T-helper 17 cell (primary cell): Measurements from ENCODE around the gene LEMD2. TPM values are rescaled to one million over a fixed set of nuclear protein-coding genes. Genes with fewer than 3 reads are reported as not detected.
"Not testable (repeated sequence)": the region's sequence is repeated elsewhere in the genome, so short reads cannot be mapped to it uniquely, and the experiment has no call there.

ENCODE experiments used
- ATAC-seq: fragments of 150-1000 bp; cut with Tn5 transposase; 2 replicates; pipeline ENCODE4 v1.10.0; 2021; ENCODE audit warnings: mild to moderate bottlenecking, moderate library complexity
- DNase-seq, 3 donors: peaks; one replicate each; pipeline versions ENCODE4 v3.0.0 to v3.0.0-alpha.2; 2020 to 2021
- H3K9me3 ChIP-seq: one replicate; pipeline ENCODE4 v1.7.0; 2013; ENCODE audit warnings: low read length, mild to moderate bottlenecking; ENCODE audit not compliant: control insufficient read depth, poor library complexity, severe bottlenecking
- H3K27ac Mint-ChIP-seq: one replicate; pipeline ENCODE4 v1.8.0; 2022; ENCODE audit warnings: mild to moderate bottlenecking, moderate library complexity, mixed read lengths
- H3K27me3 Mint-ChIP-seq: one replicate; pipeline ENCODE4 v1.8.0; 2022; ENCODE audit warnings: mixed read lengths
- H3K36me3 Mint-ChIP-seq: one replicate; pipeline ENCODE4 v1.8.0; 2022; ENCODE audit warnings: low read depth, mixed read lengths
- H3K4me1 Mint-ChIP-seq: one replicate; pipeline ENCODE4 v1.8.0; 2022; ENCODE audit warnings: mild to moderate bottlenecking, mixed read lengths
- H3K4me3 Mint-ChIP-seq: one replicate; pipeline ENCODE4 v1.8.0; 2022; ENCODE audit warnings: mild to moderate bottlenecking, moderate library complexity, mixed read lengths
- total RNA-seq, 4 donors: library from RNA in 2 of 4; stranded (reverse) in 2 of 4; gene quantifications; one replicate each; pipeline ENCODE4 v1.2.3 and lab custom pipeline; 2022 to 2026

LEMD2 gene
- 100 to 1,000 TPM; 101 to 120 TPM for total RNA-seq
- 69.7 to 123 reads per million in 2 donors for total RNA-seq (lab: John Stamatoyannopoulos, UW)

DNA sequence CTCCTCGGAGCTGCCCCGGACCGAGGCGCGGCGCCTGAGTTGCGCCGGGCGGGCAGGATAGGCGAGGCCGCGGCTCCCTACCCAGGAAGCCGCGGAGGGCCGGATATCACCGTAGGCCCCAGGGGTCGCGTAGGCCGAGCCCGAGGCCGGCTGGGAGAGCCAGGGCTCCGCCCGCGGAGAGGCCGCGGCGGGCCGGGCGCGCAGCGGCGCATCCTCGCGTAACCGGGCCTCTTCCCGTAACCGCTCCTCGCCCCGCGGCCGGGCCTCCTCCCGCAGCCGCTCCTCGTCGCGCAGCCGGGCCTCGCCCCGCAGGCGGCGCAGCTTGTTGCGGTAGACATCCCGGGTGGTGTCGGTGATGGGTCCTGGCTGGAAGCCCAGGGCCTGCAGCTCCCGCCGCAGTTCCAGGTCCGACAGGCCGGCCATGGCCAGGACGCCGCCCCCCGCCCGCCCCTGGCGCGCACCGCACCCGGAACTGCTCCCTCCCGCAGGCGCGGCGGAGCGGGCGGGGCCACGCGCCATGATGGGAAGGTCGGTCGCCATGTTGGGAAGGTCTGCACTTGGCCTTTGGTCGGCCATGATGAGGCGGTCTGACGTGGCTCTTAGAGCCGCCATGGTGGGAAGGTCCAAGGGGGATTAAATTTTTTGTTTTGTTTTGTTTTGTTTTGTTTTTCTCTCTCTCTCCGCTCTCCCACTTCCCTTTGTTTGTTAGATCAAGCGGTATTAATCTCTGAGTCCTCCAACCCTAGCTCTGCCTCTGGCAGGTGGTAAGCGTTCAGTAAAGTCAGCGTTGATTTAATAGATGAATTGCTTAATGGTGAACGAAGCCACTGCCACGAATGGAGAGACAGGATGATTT lies at the start of gene LEMD2:
TSS of gene LEMD2 (minus strand) at position 437 of the 856 bp plus-strand sequence. CDS start at position 423, 14 bp downstream.
- DNase-seq (peak; percentile 83 to 92 (median 85)), ATAC-seq (peak; percentile 94)
- H3K27me3 Mint-ChIP-seq = peaks cover 7% of the 10 kb centered on the region
- H3K9me3 ChIP-seq = no peaks in the 10 kb centered on the region
- H3K4me3 Mint-ChIP-seq = peak within 1 kb of the TSS; percentile 99
- peaks cover 38% of the 10 kb centered on the region for H3K4me1 Mint-ChIP-seq
- H3K27ac Mint-ChIP-seq = peak within 1 kb of the TSS; percentile 98
- peaks cover 3% of the 10 kb centered on the region for H3K36me3 Mint-ChIP-seq

DNA sequence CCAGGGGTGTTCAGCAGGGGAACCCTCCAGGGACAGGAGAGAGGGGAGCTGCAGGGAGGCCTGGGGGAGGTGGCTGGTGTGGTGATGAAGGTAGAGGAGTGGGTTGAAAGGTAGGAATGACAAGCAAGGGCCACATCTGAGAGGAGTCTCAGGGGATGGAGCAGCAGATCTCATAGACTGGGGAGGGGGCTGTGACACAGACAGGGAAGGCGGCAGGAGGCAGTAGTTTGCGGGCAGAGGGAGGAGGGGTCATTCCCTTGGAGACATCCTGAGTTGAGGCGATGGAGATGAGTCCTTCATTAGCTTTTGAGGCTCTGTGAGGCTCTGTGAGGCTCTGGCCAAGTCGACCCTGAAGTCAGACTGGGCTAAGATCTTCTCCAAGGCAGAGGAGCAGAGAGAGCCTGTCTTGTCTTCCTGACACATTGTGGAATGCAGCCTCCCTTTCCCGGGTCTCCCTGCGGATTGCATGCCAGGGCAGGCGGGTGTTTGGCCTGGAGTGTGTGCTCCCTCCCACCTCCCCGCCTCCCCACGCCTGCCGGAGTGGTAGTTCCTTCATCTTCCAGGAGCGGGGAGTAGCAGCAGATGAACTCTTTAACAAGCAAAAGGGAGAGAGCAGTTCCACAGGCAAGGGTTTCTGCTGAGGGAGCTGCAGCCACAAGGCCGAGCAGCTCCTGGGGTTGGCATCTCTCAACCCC lies 49.2 kb upstream of the LEMD2 start:
- H3K4me3 Mint-ChIP-seq = no peak overlapping the region
- H3K27me3 Mint-ChIP-seq = peaks cover 11% of the 10 kb centered on the region
- peaks cover 2% of the 10 kb centered on the region for H3K36me3 Mint-ChIP-seq
- ATAC-seq = no peak
- DNase-seq = no peak
- H3K27ac Mint-ChIP-seq = no peak overlapping the region
- H3K4me1 Mint-ChIP-seq = peaks cover 10% of the 10 kb centered on the region
- H3K9me3 ChIP-seq = no peaks in the 10 kb centered on the region

DNA sequence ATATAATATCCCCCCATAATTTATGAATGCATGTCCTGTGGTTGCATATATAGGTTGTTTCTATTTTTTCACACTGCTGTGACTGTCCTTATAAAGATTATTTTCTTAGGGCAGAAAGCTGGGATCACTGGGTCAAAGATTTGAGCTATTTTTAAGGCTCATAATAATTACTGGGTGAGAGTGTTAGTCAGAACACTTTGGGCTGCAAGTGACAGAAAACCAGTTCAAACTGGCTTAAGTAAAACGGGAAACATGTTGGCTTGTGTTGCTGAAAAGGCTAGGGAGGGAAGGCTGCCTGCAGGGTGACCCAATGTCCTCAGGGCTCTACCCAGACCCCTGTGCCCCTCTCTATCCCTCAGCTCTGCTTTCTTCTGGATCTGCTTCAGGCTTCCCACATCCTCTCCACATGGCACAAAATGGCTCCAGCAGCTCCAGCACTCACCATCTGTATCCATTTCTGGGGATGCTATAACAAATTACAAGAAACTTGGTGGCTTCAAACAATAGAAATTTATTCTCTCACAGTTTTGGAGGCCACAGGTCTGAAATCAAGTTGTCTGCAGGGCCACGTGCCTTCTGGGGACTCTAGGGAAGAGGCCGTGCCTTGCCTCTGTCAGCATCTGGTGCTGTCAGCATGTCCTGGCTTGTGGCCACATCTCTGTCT lies 48.0 kb upstream of the LEMD2 start:
- peaks cover 2% of the 10 kb centered on the region for H3K36me3 Mint-ChIP-seq
- peaks cover 11% of the 10 kb centered on the region for H3K27me3 Mint-ChIP-seq
- H3K9me3 ChIP-seq = no peaks in the 10 kb centered on the region
- no peak overlapping the region for H3K27ac Mint-ChIP-seq
- peaks cover 10% of the 10 kb centered on the region for H3K4me1 Mint-ChIP-seq
- DNase-seq = no peak
- no peak for ATAC-seq
- no peak overlapping the region for H3K4me3 Mint-ChIP-seq

DNA sequence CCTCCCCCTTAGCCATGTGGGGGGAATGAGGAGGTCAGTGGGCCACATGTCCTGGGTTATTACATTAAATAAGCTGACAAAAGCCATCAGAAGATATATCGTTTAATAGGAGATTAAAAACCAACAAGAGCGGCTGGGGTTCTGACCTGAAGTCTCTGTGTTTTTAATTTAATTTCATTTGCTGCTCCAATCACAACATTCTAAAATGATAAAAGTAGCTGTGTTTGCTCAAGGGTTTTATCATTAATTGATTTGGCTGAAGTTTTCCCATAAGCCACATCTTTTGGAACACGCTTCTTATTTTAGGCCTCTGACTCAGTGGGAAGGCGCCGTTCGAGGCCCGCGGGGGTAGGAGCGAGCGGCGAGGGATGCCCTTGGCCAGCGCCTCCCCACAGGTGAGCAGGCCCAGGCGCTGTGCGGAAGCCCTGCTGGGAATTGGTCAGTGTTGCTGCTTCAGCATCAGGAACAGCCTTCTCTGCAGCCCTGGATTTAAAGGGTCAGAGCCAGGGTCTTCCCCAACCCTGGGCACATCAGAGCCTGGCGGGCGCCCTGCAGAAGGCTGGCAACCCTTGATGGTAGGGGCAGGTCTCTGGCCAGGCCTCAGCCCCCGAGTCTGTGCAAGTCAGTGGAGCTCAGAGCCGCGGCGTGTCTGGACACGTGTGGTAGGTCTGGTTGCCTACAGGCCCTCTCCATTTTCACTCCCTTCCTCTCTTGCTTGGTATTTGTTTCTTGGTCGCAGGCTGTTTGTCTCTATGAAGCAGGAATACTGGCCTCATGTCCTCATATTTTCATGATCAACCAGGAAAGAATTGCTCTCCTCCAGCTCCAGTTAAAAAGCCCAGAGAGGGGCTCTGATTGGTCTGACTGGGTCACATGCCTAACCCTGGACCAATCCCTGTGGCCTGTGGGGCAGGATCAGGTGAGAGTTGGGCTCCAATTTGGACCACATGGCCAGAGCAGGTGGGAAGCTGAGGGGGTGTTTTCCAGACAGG lies 45.8 kb upstream of the LEMD2 start:
- H3K9me3 ChIP-seq = no peaks in the 10 kb centered on the region
- Mint-ChIP-seq H3K36me3 (peaks cover 2% of the 10 kb centered on the region), H3K27me3 (peaks cover 30% of the 10 kb centered on the region), H3K4me3 (no peak overlapping the region), H3K4me1 (peaks cover 2% of the 10 kb centered on the region), H3K27ac (no peak overlapping the region)
- DNase-seq = no peak
- no peak for ATAC-seq

DNA sequence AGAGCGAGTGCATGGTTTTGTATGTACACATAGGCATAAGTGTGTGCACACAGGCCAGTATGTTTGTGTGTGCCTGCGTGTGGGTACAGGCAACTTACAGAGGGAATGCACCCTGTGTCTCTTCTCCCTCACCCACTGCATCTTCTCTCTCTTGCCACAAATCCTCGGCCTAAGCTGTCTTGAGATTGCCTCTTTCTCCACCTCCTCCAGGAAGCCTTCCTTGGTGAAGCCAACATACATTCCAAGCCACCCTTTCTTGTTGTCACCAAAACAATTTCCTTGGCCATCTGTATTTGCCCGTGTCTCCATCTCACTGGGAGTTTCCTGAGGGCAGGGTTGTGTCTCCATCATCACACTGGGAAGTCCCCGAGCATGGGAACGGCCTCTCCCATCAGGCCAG lies 44.7 kb upstream of the LEMD2 start:
- H3K9me3 ChIP-seq = no peaks in the 10 kb centered on the region
- no peak for ATAC-seq
- no peak for DNase-seq
- Mint-ChIP-seq H3K27ac (no peak overlapping the region), H3K27me3 (peaks cover 34% of the 10 kb centered on the region), H3K36me3 (peaks cover 2% of the 10 kb centered on the region), H3K4me1 (no peaks in the 10 kb centered on the region), H3K4me3 (no peak overlapping the region)

DNA sequence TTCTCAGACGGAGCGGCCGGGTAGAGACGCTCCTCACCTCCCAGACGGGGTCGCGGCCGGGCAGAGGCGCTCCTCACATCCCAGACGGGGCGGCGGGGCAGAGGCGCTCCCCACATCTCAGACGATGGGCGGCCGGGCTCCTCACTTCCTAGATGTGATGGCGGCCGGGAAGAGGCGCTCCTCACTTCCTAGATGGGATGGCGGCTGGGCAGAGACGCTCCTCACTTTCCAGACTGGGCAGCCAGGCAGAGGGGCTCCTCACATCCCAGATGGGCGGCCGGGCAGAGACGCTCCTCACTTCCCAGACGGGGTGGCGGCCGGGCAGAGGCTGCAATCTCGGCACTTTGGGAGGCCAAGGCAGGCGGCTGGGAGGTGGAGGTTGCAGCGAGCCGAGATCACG lies 43.9 kb upstream of the LEMD2 start:
- H3K9me3 ChIP-seq, H3K4me3 Mint-ChIP-seq, H3K27ac Mint-ChIP-seq, DNase-seq, ATAC-seq, H3K4me1 Mint-ChIP-seq, H3K36me3 Mint-ChIP-seq: not testable (repeated sequence)
- peaks cover 42% of the 10 kb centered on the region for H3K27me3 Mint-ChIP-seq

DNA sequence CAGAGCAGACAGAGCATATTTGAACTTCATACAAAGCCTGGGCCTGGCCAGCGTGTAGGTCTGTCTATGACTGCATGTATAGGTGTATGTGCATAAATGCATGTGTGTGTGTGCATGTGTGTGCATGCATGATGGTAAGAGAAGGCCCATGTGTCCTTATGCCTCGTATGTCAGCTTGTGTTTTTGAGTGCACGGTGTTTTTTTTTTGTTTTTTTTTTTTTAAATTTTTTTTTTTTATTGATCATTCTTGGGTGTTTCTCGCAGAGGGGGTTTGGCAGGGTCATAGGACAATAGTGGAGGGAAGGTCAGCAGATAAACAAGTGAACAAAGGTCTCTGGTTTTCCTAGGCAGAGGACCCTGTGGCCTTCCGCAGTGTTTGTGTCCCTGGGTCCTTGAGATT lies 42.8 kb upstream of the LEMD2 start:
- ATAC-seq, H3K36me3 Mint-ChIP-seq, H3K27ac Mint-ChIP-seq, H3K4me1 Mint-ChIP-seq, DNase-seq, H3K9me3 ChIP-seq, H3K4me3 Mint-ChIP-seq: not testable (repeated sequence)
- peaks cover 42% of the 10 kb centered on the region for H3K27me3 Mint-ChIP-seq

DNA sequence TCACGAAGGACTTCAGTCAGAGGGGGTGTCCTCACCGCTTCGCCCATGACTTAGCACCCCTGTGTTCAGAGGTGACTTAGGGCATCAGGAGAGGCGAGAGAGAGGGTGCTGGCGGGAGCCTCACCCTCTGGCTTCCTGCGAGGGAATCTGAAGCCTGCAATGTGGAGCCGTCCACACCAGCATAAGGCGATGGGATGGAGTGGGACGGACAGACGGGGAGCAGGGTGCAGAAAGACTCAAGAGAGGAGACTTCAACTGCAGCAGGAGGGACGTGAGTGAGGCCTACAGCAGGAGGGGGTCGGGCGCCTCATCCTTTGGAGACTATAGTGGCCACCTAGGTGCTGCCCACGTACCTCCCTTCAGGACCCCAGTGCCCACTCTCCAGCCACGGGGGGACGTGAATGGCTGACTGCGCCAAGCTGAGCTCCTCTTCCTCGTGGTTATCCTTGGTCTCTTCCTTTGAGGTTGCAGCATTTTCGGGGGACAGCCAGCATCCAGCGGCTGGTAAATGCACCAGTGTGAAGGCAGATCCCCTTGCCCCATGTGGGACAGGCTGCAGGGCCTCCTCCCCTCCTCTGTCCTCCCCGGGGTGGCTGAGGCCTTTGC lies 41.8 kb upstream of the LEMD2 start:
- H3K27me3 Mint-ChIP-seq = peaks cover 42% of the 10 kb centered on the region
- no peak overlapping the region for H3K27ac Mint-ChIP-seq
- no peaks in the 10 kb centered on the region for H3K9me3 ChIP-seq
- H3K4me1 Mint-ChIP-seq = no peaks in the 10 kb centered on the region
- no peak for DNase-seq
- peaks cover 2% of the 10 kb centered on the region for H3K36me3 Mint-ChIP-seq
- H3K4me3 Mint-ChIP-seq = no peak overlapping the region
- ATAC-seq = no peak

DNA sequence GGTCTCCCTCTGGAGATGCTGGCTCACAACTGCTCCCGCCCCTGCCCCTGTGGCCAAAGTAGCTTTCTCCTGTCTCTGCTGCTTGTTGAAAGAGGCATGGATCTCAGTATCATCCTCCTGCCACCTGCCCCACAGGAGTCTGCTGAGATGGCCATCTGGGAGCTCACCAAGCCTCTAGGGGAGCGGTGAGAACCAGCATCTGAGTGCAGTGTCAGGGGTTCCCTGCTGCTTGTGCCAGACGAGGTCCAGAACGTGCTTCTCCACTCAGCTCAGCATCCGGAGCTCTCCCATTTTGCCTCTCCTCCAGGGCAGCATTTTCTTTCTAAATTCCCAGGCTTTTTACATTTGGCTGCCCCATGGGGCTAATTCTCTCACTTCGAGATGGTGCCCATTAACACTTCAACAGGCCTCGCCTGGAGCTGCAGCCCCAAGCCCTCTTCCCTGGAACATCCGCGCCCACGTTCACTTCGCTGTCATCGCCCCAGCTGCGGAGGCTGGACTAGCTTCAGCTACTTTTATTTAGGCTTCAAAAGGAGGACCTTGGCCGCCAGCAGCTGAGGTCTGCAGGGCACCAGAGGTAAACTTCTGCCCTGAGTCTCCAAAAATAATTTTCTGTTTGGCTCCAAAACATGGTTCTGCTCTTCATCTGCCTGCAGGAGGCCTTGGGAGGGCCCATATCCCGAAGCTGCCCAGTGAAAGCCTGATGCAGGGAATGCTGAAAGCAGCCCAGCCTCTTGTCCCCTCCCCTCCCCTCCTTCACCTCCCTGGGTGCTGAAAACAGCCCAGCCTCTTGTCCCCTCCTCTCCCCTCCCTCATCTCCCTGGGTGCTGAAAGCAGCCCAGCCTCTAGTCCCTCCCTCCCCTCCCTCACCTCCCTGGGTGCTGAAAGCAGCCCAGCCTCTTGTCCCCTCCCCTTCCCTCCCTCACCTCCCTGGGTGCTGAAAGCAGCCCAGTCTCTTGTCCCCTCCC lies 40.1 kb upstream of the LEMD2 start:
- ATAC-seq (no peak), DNase-seq (no peak)
- H3K27me3 Mint-ChIP-seq = peaks cover 35% of the 10 kb centered on the region
- H3K4me3 Mint-ChIP-seq = no peak overlapping the region
- no peak overlapping the region for H3K27ac Mint-ChIP-seq
- H3K36me3 Mint-ChIP-seq = peaks cover 2% of the 10 kb centered on the region
- H3K4me1 Mint-ChIP-seq = peaks cover 4% of the 10 kb centered on the region
- H3K9me3 ChIP-seq = no peaks in the 10 kb centered on the region

DNA sequence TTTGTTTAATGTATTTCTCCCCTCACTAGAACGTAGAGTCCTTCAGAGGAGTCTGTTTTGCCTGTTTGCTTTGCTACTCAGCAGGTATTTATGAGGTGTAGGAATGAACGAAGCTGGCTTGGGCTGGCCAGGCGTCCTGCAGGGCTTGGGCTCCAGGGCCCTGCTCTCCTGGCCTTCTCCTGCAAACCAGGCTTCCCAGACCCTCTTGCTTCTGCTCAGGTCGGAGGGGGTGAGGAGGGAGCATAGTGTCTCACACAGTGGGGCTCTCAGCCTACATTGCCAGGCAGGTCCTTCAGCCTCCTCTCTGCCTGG lies 39.5 kb upstream of the LEMD2 start:
- Mint-ChIP-seq H3K27me3 (peaks cover 31% of the 10 kb centered on the region), H3K27ac (no peak overlapping the region), H3K36me3 (no peaks in the 10 kb centered on the region), H3K4me3 (no peak overlapping the region), H3K4me1 (peaks cover 4% of the 10 kb centered on the region)
- no peaks in the 10 kb centered on the region for H3K9me3 ChIP-seq
- DNase-seq = no peak
- ATAC-seq = no peak

DNA sequence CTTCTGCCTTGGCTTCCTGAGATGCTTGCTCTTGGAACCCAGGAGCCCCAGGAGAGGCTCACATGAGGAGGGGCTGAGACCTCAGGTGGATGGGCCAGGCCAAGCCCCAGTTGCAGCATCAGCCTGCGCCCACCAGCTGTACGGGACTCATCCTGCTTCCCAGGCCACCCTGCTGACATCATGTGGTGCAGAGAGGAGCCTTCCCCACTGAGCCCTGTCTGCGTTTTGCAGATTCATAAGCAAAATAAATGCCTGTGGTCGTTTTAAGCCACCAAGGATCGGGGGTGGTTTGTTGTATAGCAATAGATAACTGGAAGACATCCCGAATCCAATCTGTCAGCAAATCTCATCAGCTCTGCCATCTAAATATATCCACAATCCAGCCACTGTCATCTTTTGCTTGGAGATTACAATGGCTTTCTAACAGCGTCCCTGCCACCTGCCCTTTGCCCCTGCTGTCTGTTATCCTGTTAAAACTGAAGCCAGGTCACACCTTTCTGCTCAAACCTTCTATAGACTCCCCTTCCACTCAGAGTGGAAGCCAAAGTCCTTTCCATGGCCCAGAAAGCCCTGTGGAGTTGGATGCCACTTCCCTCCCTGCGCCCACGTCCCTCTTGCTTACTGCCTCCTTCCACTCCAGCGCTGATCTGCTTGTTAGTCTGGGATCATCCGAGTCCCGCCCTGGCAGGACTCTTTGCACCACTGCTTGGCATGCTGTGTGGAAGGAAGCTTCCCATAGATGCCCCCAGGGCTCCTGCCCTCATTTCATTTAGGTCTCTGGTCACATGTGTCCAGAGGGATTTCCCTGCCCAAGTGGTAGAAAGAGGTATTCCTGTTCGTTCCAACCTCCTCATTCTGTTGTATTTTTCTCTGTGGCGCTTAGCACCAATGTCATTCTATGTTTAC lies 38.9 kb upstream of the LEMD2 start:
- no peaks in the 10 kb centered on the region for H3K9me3 ChIP-seq
- Mint-ChIP-seq H3K4me3 (no peak overlapping the region), H3K36me3 (no peaks in the 10 kb centered on the region), H3K27me3 (peaks cover 34% of the 10 kb centered on the region), H3K4me1 (peaks cover 4% of the 10 kb centered on the region), H3K27ac (peak overlapping the region; percentile 11)
- ATAC-seq (no peak), DNase-seq (no peak)
